Prostate gland (tissue), 2 donors: ENCODE data around the gene BEAN1. TPM values are rescaled to one million over a fixed set of nuclear protein-coding genes. Genes with fewer than 3 reads are reported as not detected.

Experiments
- DNase-seq: peaks from one replicate; pipeline ENCODE4 v3.0.0-alpha.2; 2019; ENCODE audit warnings: low spot score
- H3K27ac ChIP-seq, 2 donors: fragments of 200-600 bp; sonication (generic); 2 replicates each; pipeline ENCODE4 v1.5.1; 2017 to 2019
- H3K27me3 ChIP-seq: fragments of 200-600 bp; sonication (generic); replicated peaks from 2 replicates; pipeline ENCODE4 v1.5.1; 2019; ENCODE audit not compliant: insufficient read depth
- H3K36me3 ChIP-seq, 2 donors: fragments of 200-600 bp; sonication (generic); 1 replicate in 1 of 2; 2 replicates in 1 of 2; pipeline versions ENCODE4 v1.5.1 to v1.8.1; 2017 to 2019
- H3K4me1 ChIP-seq: fragments of 200-600 bp; sonication (generic); replicated peaks from 2 replicates; pipeline ENCODE4 v1.5.1; 2019
- H3K4me3 ChIP-seq, 2 donors: fragments of 200-600 bp; sonication (generic); 2 replicates each; pipeline ENCODE4 v1.5.1; 2017 to 2019
- H3K9me3 ChIP-seq: fragments of 200-600 bp; sonication (generic); 2 replicates; pipeline ENCODE4 v1.5.1; 2017
- POLR2A ChIP-seq: fragments of 450-650 bp; IDR thresholded peaks from one replicate; pipeline ENCODE4 v1.6.1; 2016; ENCODE audit warnings: antibody characterized with exemption, mild to moderate bottlenecking
- POLR2AphosphoS5 ChIP-seq: sonication (generic); formaldehyde crosslinking; IDR thresholded peaks from one replicate; pipeline ENCODE4 v1.6.1; 2017; ENCODE audit warnings: antibody characterized with exemption
- WGBS: methylation state at CpG from one replicate; pipeline ENCODE4 v1.1.5; 2018; 5-methylcytosine and 5-hydroxymethylcytosine counted together
- intact Hi-C: fragments of 100-400 bp; cut with DNase I; formaldehyde crosslinking; loops from one replicate; pipeline ENCODE4 v1.14.2; 2022
- total RNA-seq, 2 donors: library from RNA; depleted of rRNA; stranded (reverse); fragments of >200 nt; gene quantifications; one replicate each; pipeline ENCODE4 v1.1.0, GENCODE V29; 2016
- TF ChIP-seq, protein P1 (sequence below), 4 experiments: fragments of 200-600 bp in 2 of 4; fragments of 450-650 bp in 2 of 4; sonication (generic) in 2 of 4; IDR thresholded peaks; 1 replicate in 3 of 4; 2 replicates in 1 of 4; pipeline ENCODE4 v1.5.1; 2016 to 2019; ENCODE audit warnings: antibody characterized with exemption in 4 of 4, mild to moderate bottlenecking in 2 of 4, moderate library complexity in 2 of 4

The BEAN1 gene
- total RNA-seq, 2 donors from 2014 or later = 0.14 to 0.51 TPM

DNA sequence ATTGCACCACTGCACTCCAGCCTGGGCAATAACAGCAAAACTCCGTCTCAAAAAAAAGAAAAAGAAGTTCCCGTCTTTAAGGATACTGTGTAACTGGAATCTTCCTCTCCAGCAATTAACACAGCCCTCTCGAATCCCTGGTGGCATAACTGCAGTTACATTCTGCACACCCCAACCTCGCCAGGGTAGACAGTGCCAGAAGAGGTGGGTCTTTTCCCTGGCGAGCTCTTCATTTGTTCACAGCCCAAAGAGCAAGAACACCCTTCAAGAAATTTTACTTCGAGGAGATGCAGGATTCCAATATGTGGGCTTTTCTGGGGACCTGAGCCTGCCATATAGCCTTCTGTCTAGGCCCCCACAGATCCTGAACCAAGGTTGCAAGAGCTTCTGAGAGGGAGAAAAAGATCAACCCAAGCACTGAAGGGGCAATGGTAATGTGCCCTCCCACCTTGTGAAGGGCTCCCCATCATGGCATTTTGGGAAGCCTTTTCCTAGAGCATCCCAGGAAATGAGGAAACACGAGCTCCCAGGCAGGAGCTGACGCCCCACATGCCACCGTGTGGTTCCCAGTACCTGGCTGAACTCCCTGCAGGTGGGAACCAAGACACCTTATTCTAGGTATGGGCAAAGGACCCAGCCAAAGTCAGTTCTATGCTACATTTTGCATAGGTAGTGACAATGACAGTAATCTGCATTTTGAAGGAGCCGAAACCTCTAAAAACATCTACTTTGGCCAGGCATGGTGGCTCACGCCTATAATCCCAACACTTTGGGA lies 95.9 kb downstream of the BEAN1 start:
- Histone ChIP-seq H3K4me1 (peaks cover 3% of the 10 kb centered on the region), H3K4me3 (no peak overlapping the region), H3K36me3 (peaks cover 0 to 3% of the 10 kb centered on the region in 2 donors), H3K27me3 (no peaks in the 10 kb centered on the region), H3K27ac (peak overlapping the region in 1 of 2 donors; percentile 44), H3K9me3 (no peaks in the 10 kb centered on the region)
- DNase-seq = no peak
- TF ChIP-seq POLR2AphosphoS5 (no peak), POLR2A (no peak)
- TF ChIP-seq, protein P1, sequence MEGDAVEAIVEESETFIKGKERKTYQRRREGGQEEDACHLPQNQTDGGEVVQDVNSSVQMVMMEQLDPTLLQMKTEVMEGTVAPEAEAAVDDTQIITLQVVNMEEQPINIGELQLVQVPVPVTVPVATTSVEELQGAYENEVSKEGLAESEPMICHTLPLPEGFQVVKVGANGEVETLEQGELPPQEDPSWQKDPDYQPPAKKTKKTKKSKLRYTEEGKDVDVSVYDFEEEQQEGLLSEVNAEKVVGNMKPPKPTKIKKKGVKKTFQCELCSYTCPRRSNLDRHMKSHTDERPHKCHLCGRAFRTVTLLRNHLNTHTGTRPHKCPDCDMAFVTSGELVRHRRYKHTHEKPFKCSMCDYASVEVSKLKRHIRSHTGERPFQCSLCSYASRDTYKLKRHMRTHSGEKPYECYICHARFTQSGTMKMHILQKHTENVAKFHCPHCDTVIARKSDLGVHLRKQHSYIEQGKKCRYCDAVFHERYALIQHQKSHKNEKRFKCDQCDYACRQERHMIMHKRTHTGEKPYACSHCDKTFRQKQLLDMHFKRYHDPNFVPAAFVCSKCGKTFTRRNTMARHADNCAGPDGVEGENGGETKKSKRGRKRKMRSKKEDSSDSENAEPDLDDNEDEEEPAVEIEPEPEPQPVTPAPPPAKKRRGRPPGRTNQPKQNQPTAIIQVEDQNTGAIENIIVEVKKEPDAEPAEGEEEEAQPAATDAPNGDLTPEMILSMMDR (IDR thresholded peaks at IDR 0.05) = no peak
- intact Hi-C loops = no loop called here
- 74% methylated on average over 11 of the region's 11 CpGs for WGBS

DNA sequence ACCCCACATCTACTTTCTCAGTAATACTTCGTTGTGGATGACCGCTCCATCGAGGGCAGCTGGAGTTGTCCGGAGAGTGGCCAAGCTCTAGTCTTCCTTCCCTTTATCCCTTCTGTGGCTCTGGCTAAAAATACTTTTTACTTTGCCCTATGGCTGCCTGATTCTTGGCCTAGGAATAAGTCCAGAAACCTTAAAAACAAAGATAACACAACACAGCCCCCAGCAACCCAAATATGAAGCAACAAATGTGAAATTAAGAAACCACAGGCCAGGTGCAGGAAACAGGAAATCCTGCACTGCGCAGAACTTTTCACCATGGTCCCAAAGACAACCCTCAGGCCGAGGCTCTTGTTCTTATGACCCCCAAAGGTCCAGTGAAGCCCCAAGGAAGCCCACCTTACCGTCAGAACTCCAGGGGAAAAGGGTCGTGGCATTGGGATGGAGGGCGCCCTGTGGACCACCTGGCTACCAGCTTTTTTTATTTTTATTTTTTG lies 96.8 kb downstream of the BEAN1 start:
- Histone ChIP-seq H3K9me3 (no peaks in the 10 kb centered on the region), H3K27ac (no peak overlapping the region), H3K4me1 (no peaks in the 10 kb centered on the region), H3K27me3 (no peaks in the 10 kb centered on the region), H3K36me3 (peaks cover 0 to 9% of the 10 kb centered on the region in 2 donors), H3K4me3 (no peak overlapping the region)
- DNase-seq = no peak
- 87% methylated on average over 9 of the region's 9 CpGs for WGBS
- intact Hi-C loops = no loop called here
- TF ChIP-seq, protein P1 (IDR thresholded peaks at IDR 0.05) = no peak
- TF ChIP-seq POLR2A (no peak), POLR2AphosphoS5 (no peak)

DNA sequence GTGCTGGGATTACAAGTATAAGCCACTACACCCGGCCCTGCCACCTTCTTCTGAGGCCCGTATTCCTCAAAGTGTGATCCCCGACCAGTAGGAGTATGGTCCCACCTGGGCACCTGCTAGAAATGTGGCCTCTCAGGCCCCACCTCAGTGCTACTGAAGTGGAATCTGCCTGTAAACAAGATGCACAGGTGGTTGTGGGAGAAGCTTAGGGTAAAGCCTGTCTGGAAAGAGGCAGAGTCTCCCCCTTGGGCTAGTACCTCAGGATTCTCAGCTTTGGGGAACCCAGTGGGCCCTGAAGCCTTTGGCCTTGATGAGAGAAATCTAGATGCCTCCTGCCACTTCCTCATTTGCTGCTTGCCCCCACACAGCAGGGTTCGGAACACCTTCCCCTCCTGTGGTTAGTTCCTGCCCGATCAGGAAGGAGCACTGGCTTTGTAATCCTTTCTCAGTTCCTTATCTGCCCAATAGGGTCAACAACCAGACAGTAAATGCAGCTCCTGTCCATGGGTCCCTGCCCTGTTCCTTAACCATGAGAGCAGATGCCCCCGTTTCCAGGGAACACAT lies 97.6 kb downstream of the BEAN1 start:
- Histone ChIP-seq H3K9me3 (no peaks in the 10 kb centered on the region), H3K27me3 (no peaks in the 10 kb centered on the region), H3K36me3 (peaks cover 0 to 11% of the 10 kb centered on the region in 2 donors), H3K4me1 (no peaks in the 10 kb centered on the region), H3K4me3 (no peak overlapping the region), H3K27ac (no peak overlapping the region)
- intact Hi-C loops = no loop called here
- WGBS = 72% methylated on average over 6 of the region's 6 CpGs
- no peak for DNase-seq
- TF ChIP-seq, protein P1 (IDR thresholded peaks at IDR 0.05) = peak in 1 of 4 experiments; percentile 4
- TF ChIP-seq POLR2AphosphoS5 = no peak

DNA sequence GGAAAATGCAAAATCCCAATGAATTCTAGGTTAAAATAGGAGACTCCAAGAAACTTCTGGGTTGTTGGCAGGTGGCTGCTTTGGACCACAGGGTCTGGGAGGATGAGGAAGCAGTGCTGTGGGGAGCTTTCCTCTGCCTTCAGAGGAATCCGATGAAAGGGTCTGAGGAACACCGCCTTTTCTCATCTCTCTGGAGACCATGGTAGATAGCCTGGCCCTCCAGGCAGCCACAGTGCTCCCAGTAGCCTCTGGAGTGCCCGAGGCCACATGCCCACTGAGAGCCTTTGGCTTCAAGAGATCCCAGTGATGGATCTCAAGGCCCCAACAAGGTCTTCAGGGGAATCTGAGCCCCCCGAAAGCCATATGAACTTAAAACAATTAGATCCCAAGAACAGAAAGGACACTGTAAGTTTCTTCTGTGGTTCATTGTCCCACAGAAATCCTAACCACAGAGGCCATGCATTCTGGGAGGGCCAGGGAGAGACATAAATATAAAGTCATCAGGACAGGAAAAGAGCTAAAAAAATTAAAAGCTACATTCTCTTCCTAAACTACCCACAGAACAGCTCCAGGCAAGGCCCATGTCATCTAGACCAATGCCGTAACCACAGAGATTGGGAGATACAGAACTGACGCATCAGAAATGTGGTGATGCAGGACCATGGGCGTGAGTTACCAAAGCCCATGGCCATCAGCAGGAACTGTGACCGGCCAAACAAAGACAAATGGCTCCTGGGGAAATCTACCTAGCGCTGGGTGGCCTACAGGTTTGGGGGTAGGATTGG lies 98.5 kb downstream of the BEAN1 start:
- TF ChIP-seq POLR2AphosphoS5 = no peak
- TF ChIP-seq POLR2A = no peak
- TF ChIP-seq, protein P1 (IDR thresholded peaks at IDR 0.05) = no peak

More for the DNA sequence above, 98.5 kb downstream of the BEAN1 start:
- Histone ChIP-seq H3K27me3 (no peaks in the 10 kb centered on the region), H3K27ac (no peak overlapping the region), H3K36me3 (peaks cover 0 to 11% of the 10 kb centered on the region in 2 donors), H3K9me3 (no peaks in the 10 kb centered on the region), H3K4me3 (no peak overlapping the region), H3K4me1 (no peaks in the 10 kb centered on the region)
- intact Hi-C loops = no loop called here
- DNase-seq = no peak
- 90% methylated on average over 9 of the region's 9 CpGs for WGBS
